ENCODE measurements around the gene LACRT.
"Not testable (repeated sequence)": the region's sequence is repeated elsewhere in the genome, so short reads cannot be mapped to it uniquely, and the experiment has no call there.

Gene LACRT, protein sequence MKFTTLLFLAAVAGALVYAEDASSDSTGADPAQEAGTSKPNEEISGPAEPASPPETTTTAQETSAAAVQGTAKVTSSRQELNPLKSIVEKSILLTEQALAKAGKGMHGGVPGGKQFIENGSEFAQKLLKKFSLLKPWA

DNA sequence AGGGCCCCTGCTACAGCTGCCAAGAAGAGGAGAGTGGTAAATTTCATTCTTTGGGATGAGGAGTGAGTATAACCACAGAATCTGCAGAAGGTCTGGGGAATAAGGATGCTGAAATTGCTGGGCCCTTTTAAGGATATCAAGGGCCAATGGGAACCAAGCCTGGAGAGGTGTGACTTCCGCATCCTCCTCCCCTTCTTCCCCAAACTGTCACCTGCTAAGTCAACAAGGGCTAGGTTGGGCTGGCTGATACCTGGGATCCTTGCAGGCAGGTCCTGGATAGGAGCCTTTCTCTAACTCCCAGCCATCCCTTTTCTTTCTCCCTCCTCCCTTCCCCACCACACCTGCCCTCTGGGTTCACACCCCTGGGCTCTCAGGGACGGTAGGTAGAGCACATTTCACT, at the start of gene LACRT:
TSS of gene LACRT (minus strand) at position 101 of the 400 bp plus-strand sequence. CDS start at position 47, 54 bp downstream.
- no peak for DNase-seq

DNA sequence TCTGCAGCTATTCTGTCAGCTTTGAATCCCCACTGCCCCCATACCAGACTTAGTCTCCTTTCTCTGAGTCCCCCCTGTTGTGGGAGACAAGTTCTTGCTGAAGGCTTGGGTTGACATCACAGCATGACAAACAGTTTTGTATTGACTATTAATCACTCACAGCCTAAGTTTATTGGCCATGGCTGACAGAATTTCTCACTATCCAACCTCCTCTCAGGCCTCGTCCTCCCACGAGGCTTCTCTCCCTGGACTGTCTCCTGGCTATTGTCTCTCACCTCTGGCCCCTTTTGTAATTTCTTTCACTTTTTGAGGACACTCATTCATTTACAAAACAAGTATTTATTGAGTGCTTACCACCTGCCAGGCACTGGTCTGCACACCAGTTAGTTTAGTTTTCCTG, 48.7 kb upstream of the LACRT start:
- peak; percentile 28 for DNase-seq

DNA sequence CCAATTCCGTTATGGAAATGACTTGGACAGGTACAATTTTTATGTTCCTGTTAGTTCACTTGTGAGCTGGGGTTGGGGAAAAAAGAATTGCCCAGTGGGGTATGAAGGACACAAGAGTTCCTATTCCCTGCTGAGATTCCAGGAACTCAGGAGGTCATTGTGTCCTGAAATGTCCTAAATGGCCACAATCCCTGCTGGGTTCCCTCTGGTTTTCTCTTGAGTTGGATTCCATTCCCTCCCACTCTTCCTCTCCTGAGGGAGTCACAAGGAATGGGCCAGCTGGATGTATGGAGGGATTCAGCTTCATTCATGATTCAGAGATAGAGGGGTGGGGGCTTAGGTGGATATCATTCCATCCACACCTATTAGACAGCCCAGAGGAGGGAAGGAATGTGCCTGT, 48.0 kb upstream of the LACRT start:
- DNase-seq: no peak

DNA sequence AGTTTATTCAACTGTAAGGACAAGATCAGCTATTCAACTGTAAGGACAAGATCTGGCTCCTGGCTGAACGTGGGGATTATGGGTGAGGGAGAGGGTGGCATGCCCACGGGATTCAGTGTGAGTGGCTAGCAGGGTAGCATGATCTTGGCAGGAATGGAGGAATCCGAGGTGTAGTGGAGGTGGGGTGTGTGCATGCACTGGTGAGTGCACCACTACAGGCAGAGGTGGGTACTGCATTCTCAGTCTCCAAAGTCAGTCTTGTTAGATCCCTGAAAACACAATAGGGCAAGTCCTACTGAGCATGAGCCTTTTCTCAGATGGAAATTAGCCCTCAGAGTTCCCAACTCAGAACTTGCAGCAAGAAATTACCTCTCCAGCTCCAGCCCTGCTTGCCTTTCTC, 45.7 kb upstream of the LACRT start:
- no peak for DNase-seq

DNA sequence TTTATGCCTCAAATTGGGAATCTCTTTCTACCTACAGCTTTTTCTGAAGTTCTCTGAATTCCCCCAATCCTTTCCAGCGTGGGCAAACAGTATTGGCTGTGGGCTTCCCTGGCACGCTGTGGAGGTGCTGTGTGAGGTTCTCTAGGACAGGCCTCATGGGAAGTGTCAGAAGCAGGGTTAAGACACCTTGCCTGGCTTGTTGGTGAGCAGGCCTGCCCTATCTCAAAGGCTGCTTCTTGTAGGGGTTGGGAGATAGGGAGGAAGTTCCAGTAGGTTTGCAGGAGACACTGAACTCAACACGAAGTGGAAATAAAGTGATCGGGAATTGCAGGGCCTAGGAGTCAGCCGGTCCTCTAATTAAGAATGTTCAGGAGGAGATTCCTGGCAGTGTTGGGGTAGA, 43.4 kb upstream of the LACRT start:
- DNase-seq: no peak

DNA sequence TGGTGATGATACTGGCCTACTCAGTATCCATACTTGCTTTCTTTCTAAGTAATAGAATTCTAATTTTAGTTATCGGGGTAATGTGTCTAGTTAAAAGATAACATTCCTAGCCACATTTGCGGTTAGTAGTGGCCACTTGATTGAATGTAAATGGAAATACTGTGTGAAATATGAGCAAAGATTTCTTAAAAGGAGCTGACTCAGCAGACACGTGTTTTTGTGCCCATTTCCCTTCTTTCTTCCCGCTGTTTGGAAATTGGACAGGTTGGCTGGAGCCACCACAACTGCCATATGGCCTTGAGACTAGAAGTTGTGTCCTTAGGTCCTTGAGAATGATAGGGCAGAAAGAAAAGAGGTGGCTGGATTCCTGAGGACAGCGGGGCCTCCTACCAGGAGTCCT, 33.2 kb upstream of the LACRT start:
- DNase-seq: no peak

DNA sequence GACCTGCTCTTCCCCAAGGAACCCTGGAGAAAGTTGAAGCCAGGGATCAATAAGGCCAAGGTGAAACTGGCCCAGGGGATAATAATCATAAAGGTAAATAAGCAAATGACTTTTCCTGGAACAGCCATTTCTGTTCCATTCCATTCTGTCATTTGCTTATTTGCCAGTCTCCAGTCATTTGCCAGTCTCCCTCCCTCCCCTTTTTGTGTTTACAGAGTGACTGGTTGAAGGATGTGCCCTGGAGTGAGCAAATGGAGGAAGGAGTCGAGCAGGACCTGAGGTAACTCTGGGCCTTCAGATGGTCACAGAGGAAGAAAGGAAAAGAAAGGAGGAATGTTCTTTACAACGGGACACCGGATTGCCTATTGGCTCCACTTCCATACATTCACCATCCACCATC, 31.3 kb upstream of the LACRT start:
- no peak for DNase-seq

DNA sequence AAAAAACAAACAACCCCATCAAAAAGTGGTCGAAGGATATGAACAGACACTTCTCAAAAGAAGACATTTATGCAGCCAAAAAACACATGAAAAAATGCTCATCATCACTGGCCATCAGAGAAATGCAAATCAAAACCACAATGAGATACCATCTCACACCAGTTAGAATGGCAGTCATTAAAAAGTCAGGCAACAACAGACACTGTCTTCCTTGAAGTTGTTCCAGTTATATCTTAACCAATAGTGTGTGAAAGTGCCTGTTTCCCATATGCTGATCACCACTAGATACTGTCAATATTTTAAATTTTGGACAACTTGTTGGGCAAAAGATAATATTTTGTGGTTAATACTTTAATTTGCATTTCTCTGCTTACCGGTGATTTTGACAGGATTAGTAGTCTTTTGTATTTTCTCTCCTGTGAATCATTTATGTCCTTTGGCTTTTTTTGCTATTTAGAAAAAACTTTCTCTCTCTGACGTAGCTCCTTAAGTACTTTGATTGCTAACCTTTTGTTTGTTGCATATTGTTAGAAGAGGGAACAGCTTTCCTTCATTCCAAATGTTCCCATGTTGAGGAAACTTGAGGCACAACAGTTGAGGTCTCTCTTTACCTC, 30.4 kb upstream of the LACRT start:
- DNase-seq: not testable (repeated sequence)

DNA sequence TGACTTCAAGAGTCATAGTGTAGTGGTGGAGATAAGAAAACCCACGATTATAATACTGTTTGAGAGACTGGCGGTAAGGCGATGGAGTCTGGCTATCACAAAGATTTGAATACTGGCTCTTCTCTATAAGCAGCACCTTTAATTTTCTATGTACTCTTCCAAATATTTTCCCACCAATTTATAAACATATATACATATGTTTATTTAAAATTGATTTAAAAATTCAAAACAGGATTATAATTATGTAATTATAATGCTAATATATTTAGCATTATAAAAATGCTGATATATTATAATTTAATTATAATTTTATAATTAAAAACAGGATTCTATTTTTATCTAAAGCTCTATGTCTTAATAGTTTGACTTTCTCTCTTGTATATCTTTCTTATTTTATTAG, 28.9 kb upstream of the LACRT start:
- DNase-seq: no peak

DNA sequence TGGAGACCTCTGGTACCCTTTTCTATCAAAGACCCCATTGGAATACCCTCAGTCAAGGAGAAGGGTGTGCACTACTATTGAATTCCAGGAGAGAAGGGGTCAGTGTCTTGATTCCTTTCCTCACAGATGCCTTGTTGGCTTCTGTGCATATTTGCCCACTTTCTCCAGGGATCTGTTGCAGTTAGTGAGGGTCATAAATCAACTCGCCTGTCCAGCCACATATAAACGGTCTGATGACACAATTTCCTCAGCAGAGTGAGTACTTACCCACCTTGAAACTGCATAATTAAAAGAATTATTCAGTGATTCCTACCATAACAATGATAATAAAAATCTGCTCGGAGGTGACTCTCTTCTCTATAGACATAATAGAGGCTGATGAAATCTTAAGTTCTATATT, 27.3 kb upstream of the LACRT start:
- no peak for DNase-seq

DNA sequence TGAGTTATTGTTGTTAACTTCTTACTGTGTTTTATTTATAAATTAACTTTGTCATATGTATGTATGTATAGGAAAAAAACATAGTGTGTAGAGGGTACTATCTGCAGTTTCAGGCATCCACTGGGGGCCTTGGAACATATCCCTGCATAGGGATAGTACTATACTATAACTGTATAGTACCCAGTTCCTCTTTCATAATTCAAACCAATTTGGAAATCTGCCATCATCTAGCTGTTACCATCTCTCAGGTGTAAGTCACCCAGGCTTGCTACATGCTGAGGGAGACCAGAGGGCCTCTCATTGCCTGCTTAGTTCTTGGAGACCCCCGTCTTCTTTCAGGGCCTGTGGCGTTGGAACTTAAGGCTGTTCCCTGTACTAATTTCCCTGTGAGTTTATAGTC, 26.4 kb upstream of the LACRT start:
- no peak for DNase-seq

DNA sequence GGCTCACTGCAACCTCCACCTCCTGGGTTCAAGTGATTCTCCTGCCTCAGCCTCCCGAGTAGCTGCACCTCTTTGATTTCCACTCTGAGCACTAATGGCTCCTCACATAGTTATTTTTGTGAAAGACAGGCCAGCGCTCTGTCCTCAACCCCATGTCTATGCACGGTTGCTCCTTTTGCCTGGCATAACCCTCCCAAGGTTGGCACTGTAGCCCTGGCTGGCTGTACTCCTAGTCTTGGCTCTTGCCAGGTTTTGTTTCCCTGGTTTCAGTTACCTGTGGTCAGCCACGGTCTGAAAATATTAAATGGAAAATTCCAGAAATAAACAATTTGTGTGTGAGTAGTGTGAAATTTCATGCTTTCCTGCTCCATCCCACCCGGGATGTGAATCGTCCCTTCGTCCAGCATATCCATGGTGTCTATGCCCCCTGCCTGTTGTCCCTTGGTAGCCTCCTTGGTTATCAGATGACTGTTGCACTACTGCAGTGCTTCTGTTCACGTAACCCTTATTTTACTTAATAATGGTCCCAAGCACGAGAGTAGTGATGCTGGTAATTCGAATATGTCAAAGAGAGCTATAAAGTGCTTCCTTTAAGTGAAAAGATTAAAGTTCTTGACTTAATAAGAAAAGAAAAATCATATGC, 25.7 kb upstream of the LACRT start:
- no peak for DNase-seq

DNA sequence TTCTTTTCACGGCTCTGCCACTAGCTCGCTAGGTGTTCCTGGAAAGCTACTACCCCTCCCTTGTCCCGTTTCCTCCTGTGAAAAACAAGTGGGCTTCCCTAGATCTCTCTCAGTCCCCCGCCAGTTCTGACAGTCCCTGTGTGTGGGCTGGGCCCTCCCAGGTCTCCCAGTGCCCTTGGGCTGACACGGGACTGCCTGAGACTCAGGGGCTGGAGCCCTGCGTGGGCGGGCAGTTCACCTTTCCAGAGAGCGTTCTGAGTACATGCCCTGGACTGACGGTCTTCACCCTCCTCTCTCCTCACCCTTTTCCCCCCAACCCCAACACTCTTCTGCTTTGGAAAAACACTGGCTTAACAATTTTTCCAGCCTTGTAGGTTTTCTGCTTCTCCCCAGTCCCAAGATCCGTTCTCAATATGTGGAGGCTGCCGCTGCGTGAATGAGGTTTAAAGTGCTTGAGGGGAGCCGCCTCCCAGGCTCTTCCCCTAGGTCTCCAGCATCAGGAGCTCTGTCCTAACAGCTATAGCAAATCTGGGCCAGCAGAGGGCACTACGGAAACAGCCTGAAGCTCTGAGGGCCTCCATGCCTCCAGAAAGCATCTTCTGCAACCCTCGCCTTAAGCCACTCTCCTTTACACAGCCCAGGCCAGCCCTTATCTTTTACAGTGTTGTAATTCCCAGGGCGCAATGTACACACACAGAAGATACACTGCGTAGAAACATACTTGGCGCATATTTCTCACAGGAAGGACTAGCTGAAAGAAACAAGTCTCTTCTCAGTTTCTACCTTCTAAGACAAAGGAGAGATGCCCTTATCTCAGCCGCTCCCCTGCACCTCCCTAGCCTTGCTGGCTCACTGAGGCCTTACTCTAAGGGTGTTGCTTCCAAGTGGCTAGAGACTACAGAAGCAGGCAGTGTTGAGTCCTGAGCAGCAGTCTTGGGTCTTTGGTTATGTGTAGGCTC, 23.9 kb upstream of the LACRT start:
- DNase-seq: no peak

DNA sequence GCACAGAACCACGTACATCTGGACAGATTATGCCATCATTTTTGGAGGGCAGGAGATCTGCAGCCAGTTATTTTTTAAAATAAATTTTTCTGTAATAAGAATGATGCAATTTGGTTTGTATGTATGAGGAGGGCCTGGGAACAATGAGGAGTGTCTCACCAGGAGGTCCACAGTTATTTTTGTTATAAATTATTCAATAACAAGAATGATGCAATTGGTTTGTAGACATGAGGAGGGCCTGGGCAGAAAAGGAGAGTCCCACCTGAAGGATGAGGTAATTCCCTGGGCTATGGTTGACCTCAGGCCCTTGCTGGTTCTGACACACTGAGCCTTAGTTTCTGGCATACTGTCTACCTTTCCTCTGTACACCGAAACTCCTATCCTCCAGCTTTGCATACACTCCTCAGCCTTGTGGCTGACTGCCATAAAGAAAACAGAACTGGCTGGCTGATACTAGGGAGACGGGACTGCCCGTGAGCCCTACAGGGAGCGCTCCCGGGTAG, 22.5 kb upstream of the LACRT start:
- DNase-seq: no peak

DNA sequence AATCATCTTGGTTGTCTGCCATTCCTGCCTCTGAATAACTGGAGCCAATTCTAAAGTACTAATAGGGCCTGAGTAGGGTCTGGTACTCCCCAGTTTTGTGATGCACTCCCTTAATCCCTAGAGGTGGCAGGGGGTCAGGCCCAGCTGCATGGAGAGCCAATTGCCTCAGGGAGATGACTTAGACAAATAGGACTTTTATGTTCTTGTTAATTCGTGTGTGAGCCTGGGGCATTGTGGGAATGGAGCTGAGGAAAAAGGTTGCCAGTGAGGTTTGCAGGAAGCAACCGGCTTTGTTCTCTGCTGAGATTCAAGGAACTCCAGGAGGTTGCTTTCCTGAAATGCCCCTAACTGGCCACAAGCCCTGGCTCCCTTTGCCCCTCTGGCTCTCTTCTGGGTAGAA, 20.2 kb upstream of the LACRT start:
- no peak for DNase-seq

DNA sequence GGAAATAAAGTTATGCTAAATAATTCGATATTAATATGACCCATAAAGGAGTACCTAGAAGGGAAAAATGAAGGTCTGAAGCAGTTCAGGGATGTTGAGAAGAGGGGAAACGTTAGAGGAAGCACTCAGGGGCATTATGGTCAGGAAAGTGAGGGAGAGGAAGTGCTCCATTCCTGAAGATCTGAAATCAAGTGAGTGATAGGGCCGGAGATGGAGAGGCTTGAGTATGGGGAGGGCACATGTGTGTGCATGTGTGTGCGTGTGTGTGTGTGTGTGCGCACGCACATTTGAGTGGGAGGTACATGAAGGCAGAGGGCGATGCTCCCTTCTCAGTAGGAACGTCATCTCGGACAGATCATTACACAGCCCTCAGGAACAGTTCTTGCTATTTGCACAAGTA, 18.3 kb upstream of the LACRT start:
- DNase-seq: no peak

DNA sequence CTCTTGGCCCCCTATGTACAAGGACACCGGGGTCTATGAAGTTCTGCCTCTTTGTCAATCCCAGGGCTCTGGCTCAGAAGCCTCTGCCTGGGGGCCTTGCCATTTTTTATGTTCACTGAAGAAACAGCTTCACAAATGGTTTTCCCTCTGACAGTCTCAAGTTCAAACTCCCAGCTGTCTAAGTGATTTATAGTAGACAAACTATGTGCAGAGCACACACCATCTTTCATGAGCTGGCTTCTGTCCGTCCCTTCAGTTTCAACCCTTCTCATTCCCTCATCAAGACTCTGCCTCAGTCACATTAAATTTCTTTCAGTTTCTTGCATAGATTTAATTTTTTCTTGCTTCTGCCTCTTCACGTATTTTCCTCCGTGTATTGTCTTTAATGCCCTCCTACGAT, 16.2 kb upstream of the LACRT start:
- DNase-seq: no peak

DNA sequence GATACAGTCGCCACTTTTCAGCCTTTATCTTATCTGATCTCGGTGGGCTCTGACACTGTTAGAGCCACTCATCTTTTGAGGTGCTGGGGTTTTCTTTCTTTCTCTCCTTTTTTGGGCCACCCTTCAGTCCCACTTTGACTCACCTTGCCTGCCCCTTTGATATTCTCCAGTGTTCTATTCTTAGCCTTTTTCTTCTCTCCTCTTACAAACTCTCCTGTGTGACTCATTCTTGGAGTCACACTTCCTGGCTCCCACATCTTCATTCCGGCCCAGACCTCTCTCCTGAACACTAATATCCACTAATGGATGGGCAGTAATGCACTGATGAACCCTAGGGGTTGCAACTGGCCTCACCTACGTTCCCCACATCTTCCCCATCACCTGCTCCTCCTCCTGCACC, 15.7 kb upstream of the LACRT start:
- no peak for DNase-seq

DNA sequence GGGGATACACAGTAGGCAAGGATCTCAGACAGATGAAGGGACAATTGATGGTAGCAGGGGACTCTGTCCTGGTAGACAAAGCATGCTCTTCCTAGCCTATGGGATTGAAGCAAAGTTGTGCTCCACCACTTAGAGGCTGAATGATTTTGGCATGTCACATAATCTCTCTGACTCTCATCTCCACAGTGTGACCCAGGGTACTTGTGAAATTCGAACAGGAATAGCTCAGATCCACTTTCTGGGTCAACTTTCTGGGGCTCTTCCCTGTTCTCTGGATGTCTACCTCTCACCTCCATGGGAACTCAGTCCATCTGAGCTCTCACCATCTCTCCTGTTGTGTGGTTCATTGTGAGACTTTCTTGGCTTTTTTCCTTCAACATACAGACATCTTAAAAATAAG, 15.1 kb upstream of the LACRT start:
- DNase-seq: no peak

DNA sequence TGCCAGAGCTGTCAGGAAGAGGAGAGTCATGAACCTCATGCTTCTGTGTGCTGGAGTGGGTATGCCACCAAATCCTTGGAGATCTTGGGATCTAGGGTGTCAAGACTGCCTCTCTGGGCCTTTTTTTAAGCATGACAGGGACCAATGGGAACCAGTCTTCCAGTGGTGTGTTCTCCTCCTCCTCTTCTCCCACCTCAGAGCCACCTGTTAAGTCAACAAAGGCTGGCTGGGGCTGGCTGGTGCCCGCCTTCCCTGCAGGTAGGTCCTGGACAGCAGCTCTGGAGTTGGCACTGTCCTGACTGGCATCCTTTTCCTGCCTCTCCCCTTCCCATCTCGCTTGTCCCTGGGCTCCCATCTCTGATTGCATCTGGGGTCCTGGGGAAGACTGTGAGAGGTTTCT, 13.6 kb upstream of the LACRT start, which contains the start of gene DCD:
TSS of gene DCD (minus strand) at position 101 of the 400 bp plus-strand sequence. CDS start at position 39, 62 bp downstream.
- no peak for DNase-seq

DNA sequence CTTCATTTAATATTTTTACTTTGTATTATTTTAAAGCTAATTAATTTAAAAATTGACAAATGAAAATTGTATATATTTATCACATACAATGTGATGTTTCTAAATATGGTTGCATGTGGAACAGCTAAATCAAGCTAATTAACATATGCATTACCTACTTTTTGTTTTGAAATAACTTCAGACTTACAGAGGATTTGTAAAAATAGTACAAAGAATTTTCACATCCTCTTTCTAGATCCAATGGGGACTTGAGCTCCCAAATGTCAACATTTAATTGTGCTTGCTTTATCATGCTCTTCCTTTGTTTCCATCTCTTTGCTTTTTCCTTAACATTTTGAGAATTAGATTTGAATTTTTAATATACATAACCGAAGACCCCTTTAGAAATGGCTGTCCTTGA, 6.9 kb upstream of the LACRT start:
- DNase-seq: no peak

DNA sequence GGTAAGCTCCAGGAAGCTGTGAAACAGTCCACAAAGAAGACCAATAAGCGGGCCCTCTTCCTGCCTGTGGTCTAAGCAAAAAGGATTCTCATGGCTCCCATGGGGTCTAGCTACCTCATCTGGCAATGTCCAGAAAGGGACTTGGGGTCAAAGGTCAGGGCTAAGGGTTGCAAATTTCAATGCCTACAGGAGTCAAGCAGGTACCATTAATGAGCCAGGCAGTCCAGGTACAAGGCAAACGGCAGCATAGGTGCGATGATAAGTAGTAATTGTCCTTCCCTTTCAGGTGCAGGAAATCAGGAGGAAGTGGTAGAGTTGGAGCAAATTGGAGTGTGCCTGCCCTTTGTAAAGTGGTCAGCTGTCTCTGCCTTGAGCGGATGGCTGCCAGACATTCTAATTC, 6.4 kb upstream of the LACRT start:
- DNase-seq: no peak

DNA sequence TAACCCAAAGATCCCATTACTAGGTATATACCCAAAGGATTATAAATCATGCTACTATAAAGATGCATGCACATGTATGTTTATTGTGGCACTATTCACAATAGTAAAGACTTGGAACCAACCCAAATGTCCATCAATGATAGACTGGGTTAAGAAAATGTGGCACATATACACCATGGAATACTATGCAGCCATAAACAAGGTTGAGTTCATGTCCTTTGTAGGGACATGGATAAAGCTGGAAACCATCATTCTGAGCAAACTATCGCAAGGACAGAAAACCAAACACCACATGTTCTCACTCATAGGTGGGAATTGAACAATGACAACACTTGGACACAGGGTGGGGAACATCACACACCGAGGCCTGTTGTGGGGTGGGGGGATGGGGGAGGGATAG, 4.4 kb upstream of the LACRT start:
- DNase-seq: not testable (repeated sequence)

All from NCI-H345 (cell line).